GM12878 (cell line): ENCODE measurements around the gene TTLL3. TPM values are rescaled to one million over a fixed set of nuclear protein-coding genes. Genes with fewer than 3 reads are reported as not detected.
"Not testable (repeated sequence)": the region's sequence is repeated elsewhere in the genome, so short reads cannot be mapped to it uniquely, and the experiment has no call there.

Source experiments
- ATAC-seq: fragments of 200-7000 bp; cut with Tn5 transposase; 3 replicates; pipeline ENCODE4 v1.9.1; 2020; ENCODE audit warnings: mild to moderate bottlenecking, moderate library complexity
- BruUV-seq: library from RNA; stranded (reverse); fragments of 400-500 nt; replicated peaks from 2 replicates; lab custom pipeline; 2021; lab: Mats Ljungman, UMichigan
- CTCF ChIA-PET: fragments of 300-600 bp; sonication (Branson Sonifier 250); formaldehyde crosslinking; extraction: SDS; loops from one replicate; lab custom pipeline; 2021; ENCODE audit warnings: inconsistent platforms; lab: Yijun Ruan, JAX
- POLR2A ChIA-PET: fragments of 350-600 bp; formaldehyde crosslinking; extraction: SDS; loops from one replicate; lab custom pipeline; 2021; ENCODE audit warnings: inconsistent platforms; lab: Charles Lee
- RAD21 ChIA-PET: fragments of 300-600 bp; sonication (Branson Sonifier 250); formaldehyde crosslinking; loops from one replicate; lab custom pipeline; 2023; ENCODE audit warnings: antibody characterized with exemption; ENCODE audit not compliant: unreplicated experiment; lab: Charles Lee
- SMC1A ChIA-PET: fragments of 300-600 bp; sonication (Branson Sonifier 250); formaldehyde crosslinking; loops from one replicate; lab custom pipeline; 2023; ENCODE audit not compliant: unreplicated experiment, uncharacterized antibody; lab: Charles Lee
- DNase-seq: peaks from one replicate; pipeline ENCODE4 v3.0.0-alpha.2; 2011; ENCODE audit warnings: low read depth, low spot score
- FAIRE-seq: peaks from 3 replicates; lab custom pipeline; 2011; peaks lifted over from hg19 to GRCh38; lab: Jason Lieb, UNC
- H2AFZ ChIP-seq: 2 replicates; pipeline ENCODE4 v1.6.0; 2011; ENCODE audit warnings: low read depth, low read length, control low read depth; ENCODE audit not compliant: control insufficient read depth
- H3K27ac ChIP-seq: 2 replicates; pipeline ENCODE4 v1.5.1; 2011; ENCODE audit warnings: control low read depth; ENCODE audit not compliant: control insufficient read depth, insufficient read depth
- H3K27me3 ChIP-seq, 2 experiments: replicated peaks in 1 of 2; 2 replicates each; pipeline versions ENCODE4 v1.6.0 to v1.6.1; 2011; ENCODE audit warnings: low read length in 1 of 2; ENCODE audit not compliant: control insufficient read depth in 2 of 2, insufficient read depth in 2 of 2
- H3K36me3 ChIP-seq, 2 experiments: 2 replicates each; pipeline ENCODE4 v1.5.1; 2011; ENCODE audit warnings: low read length in 1 of 2; ENCODE audit not compliant: control insufficient read depth in 2 of 2, insufficient read depth in 2 of 2
- H3K4me1 ChIP-seq: 2 replicates; pipeline ENCODE4 v1.6.1; 2011; ENCODE audit warnings: mild to moderate bottlenecking, low read length, moderate library complexity, mixed read lengths; ENCODE audit not compliant: control insufficient read depth, insufficient read depth
- H3K4me2 ChIP-seq: 2 replicates; pipeline ENCODE4 v1.6.0; 2011; ENCODE audit warnings: control low read depth; ENCODE audit not compliant: control insufficient read depth, insufficient read depth
- H3K4me3 ChIP-seq: fragments of 200-600 bp; sonication (generic); 2 replicates; pipeline ENCODE4 v1.5.1; 2016
- H3K79me2 ChIP-seq: 2 replicates; pipeline ENCODE4 v1.6.0; 2011; ENCODE audit warnings: low read length; ENCODE audit not compliant: control insufficient read depth, insufficient read depth
- H3K9ac ChIP-seq: 2 replicates; pipeline ENCODE4 v1.8.0; 2011; ENCODE audit warnings: low read length, control low read depth, mixed read lengths; ENCODE audit not compliant: control insufficient read depth, insufficient read depth
- H3K9me3 ChIP-seq: replicated peaks from 3 replicates; pipeline ENCODE4 v1.5.1; 2011; ENCODE audit warnings: mild to moderate bottlenecking, low read length; ENCODE audit not compliant: control insufficient read depth, insufficient read depth
- H4K20me1 ChIP-seq: 2 replicates; pipeline ENCODE4 v1.6.0; 2011; ENCODE audit not compliant: control insufficient read depth, insufficient read depth
- BMI1 ChIP-seq: fragments of 450-650 bp; IDR thresholded peaks from 2 replicates; pipeline ENCODE4 v1.6.1; 2016; ENCODE audit warnings: mild to moderate bottlenecking, moderate library complexity, borderline replicate concordance
- CHD1 ChIP-seq: IDR thresholded peaks from 2 replicates; pipeline ENCODE4 v1.6.1; 2012; ENCODE audit warnings: low read depth, low read length, improper control_type of control experiment
- DPF2 ChIP-seq: fragments of 450-650 bp; IDR thresholded peaks from 2 replicates; pipeline ENCODE4 v1.6.1; 2017; ENCODE audit warnings: mild to moderate bottlenecking
- IRF5 ChIP-seq: fragments of 450-650 bp; IDR thresholded peaks from 2 replicates; pipeline ENCODE4 v1.6.1; 2017; ENCODE audit warnings: borderline replicate concordance
- JUND ChIP-seq: IDR thresholded peaks from 2 replicates; pipeline ENCODE4 v1.6.1; 2012; ENCODE audit warnings: low read depth, mild to moderate bottlenecking, low read length, improper control_type of control experiment, moderate library complexity
- NBN ChIP-seq: fragments of 450-650 bp; IDR thresholded peaks from 2 replicates; pipeline ENCODE4 v1.6.1; 2016
- NFYB ChIP-seq: IDR thresholded peaks from 2 replicates; pipeline ENCODE4 v1.6.1; 2011; ENCODE audit warnings: low read depth, mild to moderate bottlenecking, low read length, improper control_type of control experiment, moderate library complexity; ENCODE audit not compliant: insufficient read depth
- RUNX3 ChIP-seq: IDR thresholded peaks from 2 replicates; pipeline ENCODE4 v1.6.1; 2012; ENCODE audit warnings: low read length, inconsistent platforms
- SKIL ChIP-seq: fragments of 450-650 bp; IDR thresholded peaks from 2 replicates; pipeline ENCODE4 v1.6.1; 2017; ENCODE audit warnings: mild to moderate bottlenecking, low read depth, inconsistent platforms; ENCODE audit not compliant: poor library complexity, severe bottlenecking
- SMC3 ChIP-seq: IDR thresholded peaks from 2 replicates; pipeline ENCODE4 v1.6.1; 2011; ENCODE audit warnings: low read length, improper control_type of control experiment, borderline replicate concordance
- WGBS: methylation state at CpG from one replicate; pipeline ENCODE4 v1.1.6; 2016; ENCODE audit warnings: low lambda C conversion rate; ENCODE audit not compliant: insufficient replicate concordance, insufficient coverage; ENCODE audit errors: missing lambda C conversion rate; 5-methylcytosine and 5-hydroxymethylcytosine counted together
- in situ Hi-C: fragments of 300-500 bp; cut with MboI; formaldehyde crosslinking; loops from 9 replicates; pipeline ENCODE4 v1.14.3; 2018; ENCODE audit warnings: mixed read lengths
- intact Hi-C: fragments of 100-400 bp; cut with micrococcal nuclease; formaldehyde crosslinking; loops from one replicate; pipeline ENCODE4 v1.14.2; 2022; ENCODE audit not compliant: unreplicated experiment
- polyA plus RNA-seq, 11 experiments: library from polyadenylated mRNA; depleted of rRNA in 4 of 11; unstranded in 6 of 11; stranded (reverse) in 5 of 11; fragments of >200 nt; fragmentation: Nextera tagmentation in 4 of 11; fragmentation: Illumina TruSeq in 1 of 11; extraction: Ambion mirVana in 4 of 11; extraction: Trizol in 1 of 11; gene quantifications; 1 replicate in 1 of 11; 2 replicates in 10 of 11; pipeline versions ENCODE4 v1.2.1 to v1.2.3, GENCODE V29; 2011 to 2016; ENCODE audit warnings: inconsistent platforms in 2 of 11, missing spikeins in 2 of 11, low read depth in 1 of 11
- total RNA-seq, 4 experiments: library from RNA; depleted of rRNA in 3 of 4; stranded (reverse); fragments of >200 nt in 3 of 4; fragmentation: Illumina TruSeq in 1 of 4; extraction: Trizol in 1 of 4; gene quantifications; 2 replicates each; pipeline versions ENCODE4 v1.2.1 to v1.2.3, GENCODE V29; 2013 to 2021

Gene TTLL3
- total and polyA plus RNA-seq, 10 of the 15 experiments (the other 5 are each of a cell fraction or from before 2014, with no cell fraction given): 4.2 to 51.3 (median 18.9) TPM

- in situ Hi-C loops, H3K27me3 ChIP-seq, H3K79me2 ChIP-seq, H3K4me1 ChIP-seq, intact Hi-C loops, BruUV-seq, ATAC-seq, FAIRE-seq, H4K20me1 ChIP-seq, H3K4me2 ChIP-seq, H3K36me3 ChIP-seq, H3K27ac ChIP-seq, H3K9me3 ChIP-seq, H2AFZ ChIP-seq, RAD21 ChIA-PET, POLR2A ChIA-PET, H3K4me3 ChIP-seq, DNase-seq, H3K9ac ChIP-seq: not testable (repeated sequence)
- CTCF ChIA-PET: interaction anchor here (2.0 kb wide), 1 partner anchor 79 kb away, joined by 9 read pairs; no protein-coding TSS in a partner anchor
- SMC1A ChIA-PET: interaction anchor here (0.6 kb wide), 1 partner anchor 157 kb away, joined by 3 read pairs; no protein-coding TSS in a partner anchor
- WGBS: 39% methylated on average over 6 of the region's 6 CpGs
These were observed 41.9 kb downstream of the TTLL3 start for GRCh38 chr3:9851926-9852325.

DNA sequence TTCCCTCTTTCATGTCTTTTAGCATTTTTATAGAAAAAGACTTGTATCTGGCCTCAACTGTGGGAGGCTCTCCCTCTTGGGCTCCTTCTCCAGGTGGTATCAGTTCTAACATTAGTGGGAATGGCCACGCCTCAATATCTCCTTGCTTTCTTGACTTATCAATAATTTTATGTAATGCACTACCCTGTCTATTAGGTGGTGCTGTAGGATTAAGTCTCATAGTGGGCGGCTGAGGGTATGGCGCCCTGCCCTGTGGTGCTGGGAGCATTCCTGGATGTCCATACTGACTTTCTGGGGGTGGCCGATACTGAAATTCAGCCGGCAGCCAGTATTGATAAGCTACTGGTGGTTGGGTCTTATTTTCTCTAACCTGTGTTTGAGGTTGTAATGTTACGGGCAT, 42.5 kb downstream of the TTLL3 start:
- SMC1A ChIA-PET: interaction anchor here (1.2 to 1.4 kb wide), 2 partner anchors 80 to 469 kb away, joined by 4 to 6 read pairs; no protein-coding TSS in a partner anchor
- no peaks in the 10 kb centered on the region; a peak in 1 of 4 replicates for H3K27me3 ChIP-seq
- H2AFZ ChIP-seq: no peak overlapping the region
- RAD21 ChIA-PET: no interaction called here
- no peaks in the 10 kb centered on the region for H3K36me3 ChIP-seq
- H3K4me1 ChIP-seq: no peaks in the 10 kb centered on the region
- CTCF ChIA-PET: interaction anchor here (0.8 to 2.0 kb wide), 3 partner anchors 12 to 79 kb away, joined by 3 to 9 read pairs (median 3); no protein-coding TSS in a partner anchor
- intact Hi-C loops: no loop called here
- H3K4me3 ChIP-seq: no peak overlapping the region
- POLR2A ChIA-PET: no interaction called here
- no peaks in the 10 kb centered on the region for H3K9me3 ChIP-seq
- no TSS peak for BruUV-seq
- H4K20me1 ChIP-seq: no peaks in the 10 kb centered on the region
- 45% methylated on average over 6 of the region's 6 CpGs for WGBS
- H3K79me2 ChIP-seq: no peaks in the 10 kb centered on the region
- in situ Hi-C loops: no loop called here
- no peak overlapping the region for H3K4me2 ChIP-seq
- ATAC-seq (no peak), DNase-seq (no peak), FAIRE-seq (no peak)
- H3K9ac ChIP-seq: no peak overlapping the region
- H3K27ac ChIP-seq: no peak overlapping the region
- TF ChIP-seq SKIL: no peak
- TF ChIP-seq NFYB: no peak
- no peak for TF ChIP-seq IRF5
- no peak for TF ChIP-seq SMC3
- TF ChIP-seq NBN: no peak
- no peak for TF ChIP-seq DPF2
- no peak for TF ChIP-seq BMI1
- TF ChIP-seq CHD1: no peak
- TF ChIP-seq JUND: no peak
- no peak for TF ChIP-seq RUNX3
